ENCODE measurements around the gene DHX35. TPM values are rescaled to one million over a fixed set of nuclear protein-coding genes. Genes with fewer than 3 reads are reported as not detected.

Gene DHX35
- total and polyA plus RNA-seq, 2 of the 8 experiments (the other 6 are each of a cell fraction or from before 2014, with no cell fraction given) = 21.9 to 27.7 TPM

DNA sequence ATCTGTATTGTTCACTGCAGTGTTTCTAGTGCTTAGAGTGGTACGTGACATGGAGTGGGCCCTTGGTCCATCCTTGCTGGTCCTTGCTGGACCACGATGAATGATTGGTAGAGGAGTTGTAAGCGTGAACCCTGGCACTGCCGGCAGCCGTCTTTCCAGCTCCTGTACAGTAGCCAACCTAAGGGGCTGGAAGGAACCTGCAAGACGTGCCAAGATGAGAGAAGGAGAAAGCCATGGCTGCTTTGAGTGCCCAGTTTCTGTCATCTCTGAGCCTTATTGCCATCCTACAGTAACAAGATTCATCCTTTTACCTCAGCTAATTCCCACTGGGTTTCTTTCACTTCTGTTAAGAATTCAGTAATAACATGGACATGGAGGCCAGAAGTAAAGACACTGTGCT, 5.9 kb downstream of the DHX35 start:
- peaks cover 11 to 38% (median 18%) of the 10 kb centered on the region in 4 experiments; a peak in 7 of 8 replicates for H3K36me3 ChIP-seq (ENCODE audit: control insufficient read depth in 2 of 4, insufficient read depth in 4 of 4, low read length in 3 of 4)
- no peak for DNase-seq (ENCODE audit: low read depth in 1 of 2, low spot score in 2 of 2)
- H4K8ac ChIP-seq (ENCODE audit: extremely low read depth, insufficient read depth, low read length) = no peak overlapping the region
- no peak overlapping the region for H4K91ac ChIP-seq (replicated peaks; ENCODE audit: insufficient read length, low read length)
- H3K18ac ChIP-seq (ENCODE audit: extremely low read depth, low read length) = no peak overlapping the region
- ChIA-PET CTCF (ENCODE audit: partially characterized antibody) (interaction anchor here (0.9 to 1.3 kb wide), 2 partner anchors 12 to 19 kb away, joined by 3 to 4 read pairs; no protein-coding TSS in a partner anchor), POLR2A (ENCODE audit: partially characterized antibody) (interaction anchor here (1.1 to 1.4 kb wide), 2 partner anchors 12 to 42 kb away, joined by 3 to 4 read pairs; partner anchors contain the start of gene FAM83D)
- peaks cover 2 to 9% of the 10 kb centered on the region in 2 experiments for H4K20me1 ChIP-seq (replicated peaks in 1 of 2; ENCODE audit: control insufficient read depth in 1 of 2, insufficient read depth in 2 of 2, low read length in 2 of 2)
- no peaks in the 10 kb centered on the region for H3K27me3 ChIP-seq (replicated peaks in 1 of 4; ENCODE audit: control insufficient read depth in 3 of 4, extremely low read depth in 1 of 4, insufficient read depth in 3 of 4, low read length in 3 of 4)
- no peak overlapping the region for H2AFZ ChIP-seq (ENCODE audit: low read length)
- H4K5ac ChIP-seq (ENCODE audit: insufficient read length, low read depth, low read length) = no peak overlapping the region
- H3K4me2 ChIP-seq (ENCODE audit: insufficient read depth in 1 of 2, low read depth in 2 of 2, low read length in 2 of 2) = no peak overlapping the region
- no peak overlapping the region for H2AK5ac ChIP-seq (ENCODE audit: low read depth, low read length)
- H3K4me3 ChIP-seq (ENCODE audit: extremely low read depth in 1 of 4, insufficient read depth in 2 of 4, low read depth in 3 of 4, low read length in 4 of 4) = no peak overlapping the region
- no peak overlapping the region for H2BK5ac ChIP-seq (ENCODE audit: low read depth, low read length)
- peak overlapping the region in 1 of 4 experiments; percentile 4; a peak in 1 of 7 replicates for H3K9ac ChIP-seq (replicated peaks in 1 of 4; ENCODE audit: extremely low read depth in 1 of 4, low read depth in 3 of 4, low read length in 3 of 4)
- H3K4ac ChIP-seq (replicated peaks; ENCODE audit: insufficient read length, low read depth, low read length) = no peak overlapping the region
- H3K79me2 ChIP-seq (ENCODE audit: control insufficient read depth in 1 of 2, insufficient read depth in 2 of 2, low read length in 2 of 2) = peaks cover 0 to 52% of the 10 kb centered on the region in 2 experiments; a peak in 3 of 4 replicates
- no peak overlapping the region for H3K14ac ChIP-seq (ENCODE audit: insufficient read length)
- no peak overlapping the region for H2BK20ac ChIP-seq (ENCODE audit: low read length)
- no peaks in the 10 kb centered on the region for H3K9me3 ChIP-seq (ENCODE audit: insufficient read depth in 2 of 2, low read depth in 1 of 2, low read length in 1 of 2)
- 0 out of 7 replicates have a peak, but pooled peaks cover 0 to under 1% (median 0%) of the 10 kb centered on the region in 4 experiments for H3K4me1 ChIP-seq (replicated peaks in 1 of 4; ENCODE audit: control insufficient read depth in 3 of 4, insufficient read depth in 4 of 4, low read length in 3 of 4)
- no peak overlapping the region for H2BK120ac ChIP-seq (replicated peaks; ENCODE audit: low read depth, low read length)
- H3K79me1 ChIP-seq (ENCODE audit: low read depth, low read length) = no peaks in the 10 kb centered on the region; the same call in 1 of the 2 replicates
- TF ChIP-seq KDM4A (IDR thresholded peaks at IDR 0.05; ENCODE audit: low read depth, low read length, severe bottlenecking) (no peak), EGR1 (IDR thresholded peaks at IDR 0.05; ENCODE audit: borderline replicate concordance, low read depth, low read length) (no peak), SP4 (IDR thresholded peaks at IDR 0.05; ENCODE audit: low read length) (no peak), CHD1 (IDR thresholded peaks at IDR 0.05; ENCODE audit: low read depth, low read length) (no peak), SP2 (IDR thresholded peaks at IDR 0.05; ENCODE audit: low read length) (no peak), BCL11A (IDR thresholded peaks at IDR 0.05; ENCODE audit: low read depth in 2 of 2, low read length in 2 of 2) (no peak), RXRA (IDR thresholded peaks at IDR 0.05; ENCODE audit: insufficient read depth, low read depth, low read length) (no peak), RFX5 (IDR thresholded peaks at IDR 0.05; ENCODE audit: borderline replicate concordance, low read depth, low read length) (no peak)
- TF ChIP-seq, protein P1, sequence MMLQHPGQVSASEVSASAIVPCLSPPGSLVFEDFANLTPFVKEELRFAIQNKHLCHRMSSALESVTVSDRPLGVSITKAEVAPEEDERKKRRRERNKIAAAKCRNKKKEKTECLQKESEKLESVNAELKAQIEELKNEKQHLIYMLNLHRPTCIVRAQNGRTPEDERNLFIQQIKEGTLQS (IDR thresholded peaks at IDR 0.05; ENCODE audit: insufficient read depth, low read depth, low read length) = no peak
- TF ChIP-seq, protein P2, sequence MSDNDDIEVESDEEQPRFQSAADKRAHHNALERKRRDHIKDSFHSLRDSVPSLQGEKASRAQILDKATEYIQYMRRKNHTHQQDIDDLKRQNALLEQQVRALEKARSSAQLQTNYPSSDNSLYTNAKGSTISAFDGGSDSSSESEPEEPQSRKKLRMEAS (IDR thresholded peaks at IDR 0.05) = no peak
- H3K23ac ChIP-seq (ENCODE audit: insufficient read length) = no peak overlapping the region
- H2BK15ac ChIP-seq (ENCODE audit: low read length) = no peak overlapping the region
- no peaks in the 10 kb centered on the region for H3K23me2 ChIP-seq (ENCODE audit: low read depth, low read length)
- 90% methylated on average over 6 of the region's 6 CpGs; no CpG with 5 or more reads in 1 of the 2 experiments for WGBS, 2 experiments (ENCODE audit: extremely low coverage in 1 of 2, insufficient coverage in 1 of 2, insufficient read length in 1 of 2, insufficient replicate concordance in 2 of 2, low coverage in 1 of 2, low lambda C conversion rate in 2 of 2, missing lambda C conversion rate in 1 of 2)
- H2BK12ac ChIP-seq (ENCODE audit: low read depth, low read length) = no peak overlapping the region
- no peak for FAIRE-seq
- no peak overlapping the region for H3K27ac ChIP-seq (ENCODE audit: low read depth, low read length)
- H3K56ac ChIP-seq (replicated peaks; ENCODE audit: insufficient read length, low read depth, low read length) = no peak overlapping the region
